Cardiac fibroblast (primary cell): ENCODE data around the gene GMPPB.

Experiments used
- DNase-seq, 2 donors: peaks; one replicate each; pipeline versions ENCODE4 v3.0.0 to v3.0.0-alpha.2; 2010; ENCODE audit warnings: low read depth in 2 of 2
- H3K4me3 ChIP-seq, 2 donors: replicated peaks in 1 of 2; 1 replicate in 1 of 2; 2 replicates in 1 of 2; pipeline ENCODE4 v1.5.1; 2011; ENCODE audit warnings: low read depth in 2 of 2, low read length in 2 of 2, mild to moderate bottlenecking in 2 of 2, moderate library complexity in 1 of 2
- TF ChIP-seq, protein P1 (sequence below): IDR thresholded peaks from one replicate; pipeline ENCODE4 v1.5.1; 2011; ENCODE audit warnings: low read depth, mild to moderate bottlenecking, low read length, inconsistent platforms

The GMPPB gene

DNA sequence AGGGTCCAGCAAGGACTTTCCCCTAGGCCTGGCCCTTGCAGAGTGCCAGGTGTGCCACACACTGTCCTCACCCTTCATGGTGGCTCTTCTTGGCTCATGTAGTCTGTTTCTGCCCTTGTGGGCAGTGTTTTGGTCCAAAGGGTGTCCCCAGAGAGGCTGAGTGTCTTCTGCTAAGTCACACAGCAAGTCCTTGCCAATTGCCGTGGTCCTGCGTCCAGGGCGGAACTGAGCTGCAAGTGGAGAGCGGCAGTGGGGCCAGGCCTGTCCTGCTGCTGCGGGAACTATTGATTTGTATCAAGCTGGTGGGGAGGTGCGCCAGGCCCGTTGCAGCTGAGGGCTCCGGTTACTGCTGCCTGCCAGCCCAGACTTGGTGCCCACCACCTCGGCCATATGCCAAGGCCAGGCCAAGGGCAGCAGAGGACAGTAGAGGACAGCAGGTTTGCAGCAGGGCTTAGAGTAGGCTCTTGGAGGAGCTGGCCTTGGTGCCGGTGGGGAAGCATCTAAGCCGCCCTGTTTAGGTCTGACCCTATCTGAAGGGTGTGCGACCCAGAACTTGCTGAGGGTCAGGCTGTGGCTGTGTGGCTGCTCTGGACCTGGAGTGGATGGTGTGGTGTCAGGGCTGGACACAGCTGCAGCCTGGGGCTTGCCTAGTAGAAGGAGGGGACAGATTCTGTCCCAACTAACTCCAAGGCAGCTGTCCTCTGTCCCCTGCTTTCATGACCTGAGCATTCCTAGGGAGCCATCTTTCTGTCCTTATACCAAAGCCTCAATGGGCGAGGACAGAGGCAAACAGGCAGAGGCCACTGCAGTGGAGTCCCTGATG is 8.8 kb downstream of the GMPPB start:
- no peak for DNase-seq
- no peak overlapping the region for H3K4me3 ChIP-seq
- TF ChIP-seq, protein P1, sequence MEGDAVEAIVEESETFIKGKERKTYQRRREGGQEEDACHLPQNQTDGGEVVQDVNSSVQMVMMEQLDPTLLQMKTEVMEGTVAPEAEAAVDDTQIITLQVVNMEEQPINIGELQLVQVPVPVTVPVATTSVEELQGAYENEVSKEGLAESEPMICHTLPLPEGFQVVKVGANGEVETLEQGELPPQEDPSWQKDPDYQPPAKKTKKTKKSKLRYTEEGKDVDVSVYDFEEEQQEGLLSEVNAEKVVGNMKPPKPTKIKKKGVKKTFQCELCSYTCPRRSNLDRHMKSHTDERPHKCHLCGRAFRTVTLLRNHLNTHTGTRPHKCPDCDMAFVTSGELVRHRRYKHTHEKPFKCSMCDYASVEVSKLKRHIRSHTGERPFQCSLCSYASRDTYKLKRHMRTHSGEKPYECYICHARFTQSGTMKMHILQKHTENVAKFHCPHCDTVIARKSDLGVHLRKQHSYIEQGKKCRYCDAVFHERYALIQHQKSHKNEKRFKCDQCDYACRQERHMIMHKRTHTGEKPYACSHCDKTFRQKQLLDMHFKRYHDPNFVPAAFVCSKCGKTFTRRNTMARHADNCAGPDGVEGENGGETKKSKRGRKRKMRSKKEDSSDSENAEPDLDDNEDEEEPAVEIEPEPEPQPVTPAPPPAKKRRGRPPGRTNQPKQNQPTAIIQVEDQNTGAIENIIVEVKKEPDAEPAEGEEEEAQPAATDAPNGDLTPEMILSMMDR = no peak

- no peak for DNase-seq
Measured at GRCh38 chr3:49713336-49714105, 10.2 kb downstream of the GMPPB start.

DNA sequence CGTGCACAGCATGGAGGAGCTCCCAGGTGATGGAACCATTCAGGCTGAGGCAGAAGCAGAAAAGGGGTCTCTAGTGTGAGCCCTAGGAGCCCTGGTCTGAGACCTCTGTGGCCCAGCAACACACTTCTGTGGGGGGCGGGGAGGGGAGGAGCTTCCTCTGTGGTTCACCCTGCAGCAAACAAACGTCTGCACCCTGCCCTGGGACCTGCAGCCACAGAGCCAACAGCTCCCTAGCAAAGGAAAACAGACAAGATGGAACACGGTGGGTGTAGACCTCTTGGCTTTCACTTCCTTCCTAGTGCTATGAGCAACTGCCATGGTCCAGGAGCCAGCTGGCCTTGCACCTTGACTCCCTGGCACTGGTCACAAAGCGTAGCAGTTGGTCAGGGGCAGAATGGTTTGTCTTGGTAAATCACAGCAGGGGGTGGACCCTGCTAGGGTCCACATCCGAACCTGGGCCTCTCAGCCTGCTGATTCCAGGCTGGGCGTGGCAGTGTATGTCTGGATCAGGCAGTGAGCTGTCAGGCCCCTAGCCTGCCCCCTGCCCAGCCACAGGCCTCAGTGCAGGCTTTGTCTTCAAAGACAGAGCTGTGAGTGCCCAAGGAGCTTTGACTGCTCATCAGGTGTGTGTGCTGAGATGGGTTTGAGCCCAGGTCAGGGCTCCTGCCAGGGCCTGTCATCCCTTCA is 11.0 kb downstream of the GMPPB start:
- TF ChIP-seq, protein P1 = no peak
- no peak overlapping the region for H3K4me3 ChIP-seq
- DNase-seq = no peak

More at GRCh38 chr3:49713336-49714105, 10.2 kb downstream of the GMPPB start:
- TF ChIP-seq, protein P1 = no peak
- no peak overlapping the region for H3K4me3 ChIP-seq

DNA sequence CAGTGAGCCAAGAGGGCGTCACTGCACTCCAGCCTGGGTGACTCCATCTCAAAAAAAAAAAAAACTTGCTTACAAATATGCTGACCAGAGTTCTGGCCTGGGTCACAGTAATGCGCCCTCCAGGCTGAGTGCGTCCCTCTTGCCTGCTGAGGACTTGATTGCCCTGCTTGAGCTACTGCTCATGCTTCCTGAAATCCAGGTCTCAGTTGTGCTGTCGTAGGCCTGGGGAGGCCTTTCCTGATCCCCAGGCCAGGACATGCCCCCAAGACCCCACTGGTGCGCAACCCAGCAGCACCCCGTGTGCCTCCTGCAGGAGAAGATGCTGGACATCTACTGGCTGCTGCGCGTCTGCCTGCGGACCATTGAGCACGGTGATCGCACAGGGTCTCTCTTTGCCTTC is 11.6 kb downstream of the GMPPB start:
- H3K4me3 ChIP-seq = no peak overlapping the region
- TF ChIP-seq, protein P1 = no peak
- DNase-seq = no peak

GRCh38 chr3:49711489-49711888 is 12.3 kb downstream of the GMPPB start:
- TF ChIP-seq, protein P1 = no peak
- no peak for DNase-seq
- H3K4me3 ChIP-seq = no peak overlapping the region

DNA sequence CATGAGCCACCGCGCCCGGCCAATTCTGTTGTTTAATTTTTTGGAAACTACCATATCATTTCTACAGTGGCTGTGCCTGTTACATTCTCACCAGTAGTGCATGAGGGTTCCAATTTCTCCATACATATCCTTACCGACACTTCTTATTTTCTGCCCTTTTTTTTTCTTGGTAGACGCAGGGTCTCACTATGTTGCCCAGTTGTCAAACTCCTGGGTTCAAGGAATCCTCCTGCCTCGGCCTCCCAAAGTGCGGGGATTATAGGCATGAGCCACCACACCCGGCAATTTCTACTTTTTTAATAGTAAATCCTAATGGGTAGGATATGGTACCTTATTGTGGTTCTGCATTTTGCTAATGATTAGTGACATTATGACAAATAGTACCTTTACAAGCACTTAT is 13.9 kb downstream of the GMPPB start:
- H3K4me3 ChIP-seq = no peak overlapping the region
- DNase-seq = no peak
- TF ChIP-seq, protein P1 = no peak
